Brain pericyte (primary cell): ENCODE data around the gene FGL2.
"Not testable (repeated sequence)": the region's sequence is repeated elsewhere in the genome, so short reads cannot be mapped to it uniquely, and the experiment has no call there.

Experiments used
- DNase-seq: peaks from one replicate; pipeline ENCODE4 v3.0.0-alpha.2; 2012; ENCODE audit warnings: low read depth, low spot score

The FGL2 gene

DNA sequence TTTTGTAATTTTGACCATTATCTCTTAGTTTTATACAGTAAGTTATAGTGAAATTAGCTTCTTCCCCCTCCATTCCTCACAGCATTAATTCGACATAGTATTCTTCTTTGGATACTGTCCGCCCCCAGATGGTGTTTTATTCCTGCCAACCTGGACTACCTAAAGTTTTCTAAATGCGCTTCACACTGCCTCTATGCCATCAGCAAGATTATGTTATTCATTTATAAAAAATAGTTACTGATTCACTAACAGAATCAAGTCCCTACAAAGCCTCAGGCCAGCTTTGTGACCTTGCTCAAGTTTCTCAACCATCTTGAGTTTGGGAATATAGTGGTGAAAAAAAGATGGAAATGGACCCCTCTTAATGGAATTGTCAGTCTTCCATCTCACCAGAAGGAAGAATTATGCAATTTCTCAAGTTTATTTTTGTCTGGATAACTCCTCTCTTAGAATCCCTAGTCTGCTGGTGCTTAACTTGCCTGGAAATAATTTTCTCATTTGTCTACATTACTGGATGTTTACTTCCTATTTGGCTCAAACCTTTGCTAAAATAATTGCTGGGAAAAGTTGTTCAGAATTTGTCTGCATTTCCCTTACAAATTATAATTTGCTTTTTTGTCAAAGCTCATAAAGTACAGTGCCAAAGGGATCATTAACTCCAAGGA, 16.7 kb upstream of the FGL2 start:
- no peak for DNase-seq

DNA sequence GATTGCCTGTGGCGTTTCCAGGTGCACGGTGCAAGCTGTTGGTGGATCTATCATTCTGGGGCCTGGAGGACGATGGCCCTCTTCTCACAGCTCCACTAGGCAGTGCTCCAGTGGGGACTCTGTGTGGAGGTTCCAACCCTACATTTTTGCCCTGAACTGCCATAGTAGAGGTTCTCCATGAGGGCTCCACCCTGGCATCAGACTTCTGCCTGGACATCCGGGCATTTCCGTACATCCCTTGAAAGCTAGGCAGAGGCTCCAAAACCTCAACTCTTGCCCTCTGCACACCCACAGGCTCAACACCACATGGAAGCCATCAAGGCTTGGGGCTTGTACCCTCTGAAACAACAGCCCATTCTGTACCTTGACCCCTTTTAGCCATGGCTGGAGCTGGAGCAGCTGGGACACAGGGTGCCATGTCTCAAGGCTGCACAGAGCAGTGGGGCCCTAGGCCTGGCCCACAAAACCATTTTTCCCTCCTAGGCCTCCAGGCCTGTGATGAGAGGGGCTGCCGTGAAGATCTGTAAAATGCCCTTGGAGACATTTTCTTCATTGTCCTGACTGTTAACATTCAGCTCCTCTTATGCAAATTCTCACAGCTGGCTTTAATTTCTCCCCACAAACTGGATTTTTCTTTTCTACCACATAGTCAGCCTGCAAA, 10.0 kb upstream of the FGL2 start:
- no peak for DNase-seq

DNA sequence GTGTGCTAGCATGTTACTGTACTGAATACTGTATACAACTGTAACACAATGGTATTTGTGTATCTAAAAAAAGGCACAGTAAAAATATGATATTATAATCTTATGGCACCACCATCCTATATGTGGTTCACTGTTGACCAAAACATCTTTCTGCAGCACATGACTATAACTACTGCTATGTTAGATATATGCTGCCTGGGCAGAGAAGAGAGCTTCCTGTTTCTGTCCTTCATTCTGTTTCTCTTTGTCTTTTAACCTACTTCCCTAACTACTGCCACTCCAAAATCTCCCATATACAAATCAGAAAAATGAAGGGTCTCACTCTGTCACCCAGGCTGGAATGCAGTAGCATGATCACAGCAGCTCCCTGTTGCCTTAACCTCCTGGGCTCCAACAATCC, 8.8 kb upstream of the FGL2 start:
- no peak for DNase-seq

DNA sequence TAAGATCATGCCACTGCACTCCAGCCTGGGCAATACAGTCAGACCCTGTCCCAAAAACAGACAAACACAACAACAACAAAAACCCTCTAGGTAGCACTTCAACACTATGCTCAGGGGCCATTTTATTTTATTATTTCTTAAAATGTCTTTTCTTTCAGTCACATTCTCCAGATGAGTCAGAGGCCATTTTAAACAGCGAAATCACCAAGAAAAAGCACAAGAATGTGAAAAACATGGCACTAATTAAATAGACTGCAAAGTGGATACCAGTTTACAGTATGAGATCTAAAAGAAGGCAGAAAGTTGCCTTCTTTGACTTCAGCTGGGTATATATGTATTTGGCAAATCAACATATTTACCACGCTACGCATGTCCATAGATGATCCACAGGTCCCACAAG, 6.1 kb upstream of the FGL2 start:
- DNase-seq: no peak

DNA sequence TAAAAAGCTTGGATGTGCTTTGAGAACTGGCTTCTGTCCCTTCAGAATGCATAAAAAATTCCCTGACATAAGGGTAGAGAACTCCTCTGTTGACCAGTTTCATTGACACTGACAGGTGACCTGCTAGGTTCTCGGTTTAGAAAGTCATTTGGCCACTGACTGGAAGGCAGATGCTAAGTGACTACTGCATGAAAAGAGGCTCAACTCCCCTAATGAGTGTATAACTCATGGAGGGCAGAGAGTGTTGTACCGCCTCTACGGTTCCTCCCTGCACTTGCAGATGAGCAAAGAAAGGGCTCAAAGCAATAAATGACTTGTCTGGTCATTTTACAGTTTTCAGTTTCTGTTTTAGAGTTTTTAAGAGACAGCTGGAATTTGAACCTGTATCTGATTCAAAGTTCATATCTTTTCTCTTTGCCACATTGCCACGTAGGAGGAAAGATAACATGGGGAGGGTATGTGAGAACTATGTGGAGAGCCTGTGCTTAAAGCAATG, 2.9 kb upstream of the FGL2 start:
- DNase-seq: no peak

DNA sequence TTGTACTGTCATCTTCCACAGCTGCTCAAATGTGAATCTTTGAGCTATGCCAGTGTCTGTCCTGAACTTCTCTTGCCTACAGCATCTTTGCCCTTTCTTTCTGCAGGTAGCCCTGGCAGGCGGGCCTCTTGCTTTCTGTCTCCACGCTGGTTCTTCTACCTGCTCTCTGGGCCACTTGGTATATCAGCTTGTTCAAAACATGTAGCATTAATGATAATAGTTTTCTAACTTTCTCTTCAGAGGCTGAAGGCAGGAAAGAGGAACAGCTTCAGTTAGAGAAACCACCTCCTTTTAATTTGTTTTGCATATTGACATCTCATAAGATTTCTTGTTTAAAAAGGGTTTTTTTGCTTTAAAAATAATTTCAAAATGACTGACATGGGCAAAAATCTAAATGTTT, 923 bp upstream of the FGL2 start:
- DNase-seq: no peak

DNA sequence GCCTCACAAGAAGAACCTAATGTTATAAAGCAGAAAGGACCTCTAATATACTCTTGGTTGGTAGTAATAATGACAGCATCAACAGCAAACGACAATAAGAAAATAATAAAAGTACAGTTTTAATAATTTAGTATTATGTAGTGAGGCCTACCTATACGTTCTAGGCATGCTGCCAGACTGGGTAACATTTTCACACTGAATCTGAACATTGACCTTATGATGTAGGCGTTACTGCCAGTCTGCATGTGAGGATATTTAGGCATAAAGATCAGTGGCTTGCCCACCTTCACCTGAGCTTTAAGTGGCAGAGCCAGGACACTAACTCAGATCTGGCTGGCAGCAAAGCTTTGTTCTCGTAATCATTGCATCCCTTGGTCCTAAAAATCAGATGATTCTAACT, 2.5 kb downstream of the FGL2 start:
- DNase-seq: no peak

DNA sequence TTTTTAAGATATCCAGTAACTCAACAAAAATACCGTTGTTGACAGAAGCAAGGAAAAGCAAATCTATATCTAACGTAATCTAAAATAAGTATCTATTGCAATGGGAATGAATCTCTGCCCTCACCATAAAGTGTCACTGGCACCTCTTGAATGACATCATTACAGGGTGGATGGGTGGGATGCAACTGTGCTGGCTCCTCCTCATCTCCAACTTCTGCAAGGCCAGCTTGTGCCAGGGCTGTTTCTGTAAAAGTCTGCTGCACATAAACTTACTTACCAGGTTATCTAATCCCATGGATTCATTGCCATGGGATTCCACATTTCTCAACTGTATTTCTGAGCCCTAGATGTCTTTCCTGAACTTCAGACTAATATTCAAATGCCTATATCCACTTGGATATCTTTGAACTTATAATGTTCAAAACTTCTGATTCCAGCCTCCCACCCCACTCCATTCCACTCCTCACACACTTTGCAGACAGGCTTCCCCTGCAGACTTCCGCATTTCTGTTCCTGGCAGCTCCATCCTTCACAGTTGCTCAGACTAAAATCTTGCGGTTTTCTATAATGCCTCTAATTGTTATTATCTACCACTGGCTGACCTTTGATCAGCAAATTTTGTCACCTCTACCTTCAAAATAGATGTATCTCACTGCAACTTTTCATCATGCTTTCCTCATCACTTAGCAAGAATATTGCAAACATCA, 10.7 kb downstream of the FGL2 start:
- no peak for DNase-seq

DNA sequence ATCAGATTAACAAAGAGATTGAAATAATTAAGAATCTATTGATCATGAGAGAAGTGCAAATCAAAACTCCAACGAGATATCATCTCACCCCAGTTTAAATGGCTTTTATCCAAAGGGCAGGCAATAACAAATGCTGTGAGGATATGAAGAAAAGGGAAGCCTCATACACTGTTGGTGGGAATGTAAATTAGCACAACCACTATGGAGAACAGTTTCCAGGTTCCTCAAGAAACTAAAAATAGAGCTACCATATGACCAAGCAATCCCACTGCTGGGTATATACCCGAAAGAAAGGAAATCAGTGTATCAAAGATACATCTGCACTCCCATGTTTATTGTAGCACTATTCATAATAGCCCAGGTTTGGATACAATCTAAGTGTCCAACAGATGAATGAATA, 13.8 kb downstream of the FGL2 start:
- no peak for DNase-seq

DNA sequence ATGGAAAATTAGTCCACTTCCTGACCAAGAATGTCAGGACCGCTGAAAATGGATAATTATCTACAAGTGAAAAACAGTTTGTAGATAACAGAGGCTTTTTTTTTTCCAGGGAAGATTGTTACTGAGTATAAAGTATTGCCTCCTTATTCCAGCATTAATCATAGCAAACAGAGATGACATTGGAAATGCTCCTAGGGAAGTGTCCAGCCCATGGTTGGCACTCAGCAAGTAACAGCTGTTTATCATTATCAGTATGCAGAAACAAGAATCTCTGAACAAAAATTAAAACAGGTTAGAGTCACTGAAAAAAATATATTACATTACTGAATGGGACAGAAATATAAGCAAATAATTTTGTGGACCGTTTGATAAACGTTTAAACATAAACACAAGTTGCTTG, 14.6 kb downstream of the FGL2 start:
- DNase-seq: no peak

DNA sequence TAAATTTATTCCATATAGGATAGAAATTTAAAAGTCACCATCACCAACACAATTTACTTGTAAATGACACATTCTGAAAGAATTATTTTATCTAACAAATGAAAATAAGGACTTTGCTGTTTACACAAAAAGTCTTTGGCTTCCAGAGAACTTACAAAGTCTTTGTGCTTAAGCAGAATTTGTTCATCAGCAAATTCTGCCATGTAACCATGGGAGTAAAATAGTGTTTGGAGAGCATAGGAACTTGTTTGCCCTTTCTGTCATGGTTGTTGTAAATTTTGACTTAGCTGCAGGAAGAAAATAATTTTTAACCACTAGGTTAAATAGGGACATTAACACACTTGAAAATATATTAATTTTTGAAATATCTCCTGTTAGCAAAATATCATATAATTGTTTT, 15.2 kb downstream of the FGL2 start:
- DNase-seq: no peak

DNA sequence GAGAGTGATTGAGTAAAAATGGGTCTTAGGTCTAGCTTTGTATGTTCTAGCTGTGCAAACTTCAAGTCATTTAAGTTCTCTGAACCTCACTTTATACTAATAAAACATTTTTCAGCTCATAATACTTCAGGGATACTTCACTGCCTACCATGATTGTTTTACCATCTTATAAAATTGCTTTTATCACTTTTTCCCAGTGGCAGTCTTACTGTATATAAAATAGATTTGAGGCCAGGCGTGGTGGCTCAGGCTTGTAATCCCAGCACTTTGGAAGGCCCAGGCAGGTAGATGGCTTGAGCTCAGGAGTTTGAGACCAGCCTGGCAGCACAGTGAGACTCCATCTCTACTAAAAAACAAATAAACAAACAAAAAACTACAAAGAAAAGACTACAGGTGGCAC, 17.4 kb downstream of the FGL2 start:
- DNase-seq: no peak

DNA sequence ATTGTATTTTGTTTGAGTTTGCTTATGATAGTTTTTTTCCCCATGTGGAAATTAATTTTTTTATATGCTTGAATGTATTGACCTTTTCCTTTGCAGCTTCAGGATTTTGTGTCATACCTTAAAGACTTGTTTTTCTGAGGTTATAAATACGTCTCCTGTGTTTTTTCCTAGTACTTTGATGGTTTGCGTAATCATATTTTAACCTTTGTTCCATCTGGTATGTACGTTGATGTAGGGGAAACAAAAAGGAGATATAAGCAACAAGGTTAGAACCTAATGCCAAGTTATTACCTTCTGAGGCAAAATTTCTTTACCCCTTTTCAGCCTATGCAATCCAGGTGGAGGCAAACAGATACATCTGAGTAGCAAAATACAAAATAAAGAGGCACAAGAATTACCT, 17.9 kb downstream of the FGL2 start:
- no peak for DNase-seq

DNA sequence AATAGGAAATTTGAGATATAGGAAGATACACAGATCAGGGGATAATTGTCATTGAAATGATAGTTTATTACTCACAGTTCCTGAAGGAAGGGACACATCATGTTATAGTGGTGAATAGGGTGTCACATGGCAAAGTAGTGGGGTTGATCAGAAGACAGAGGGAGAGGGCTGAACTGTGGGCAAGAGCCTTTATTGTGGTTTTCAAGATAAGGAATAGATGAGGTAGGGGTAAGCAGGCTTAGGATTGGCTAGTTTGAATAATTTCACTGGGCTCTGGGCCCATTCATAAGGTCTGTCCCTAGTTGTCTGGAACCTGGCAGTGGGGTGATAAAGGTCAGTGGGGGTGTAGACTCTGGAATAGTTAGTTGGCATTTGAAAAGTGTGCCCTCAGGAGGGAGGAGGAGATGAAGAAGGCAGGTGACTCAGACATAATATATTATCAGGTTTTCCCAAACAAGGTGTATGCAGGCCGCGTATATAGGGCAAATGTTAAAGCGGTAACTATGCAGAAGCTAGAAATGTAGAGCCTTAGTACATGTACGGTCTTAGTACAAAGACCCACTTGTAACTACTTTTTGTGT, 18.5 kb downstream of the FGL2 start:
- DNase-seq: no peak

DNA sequence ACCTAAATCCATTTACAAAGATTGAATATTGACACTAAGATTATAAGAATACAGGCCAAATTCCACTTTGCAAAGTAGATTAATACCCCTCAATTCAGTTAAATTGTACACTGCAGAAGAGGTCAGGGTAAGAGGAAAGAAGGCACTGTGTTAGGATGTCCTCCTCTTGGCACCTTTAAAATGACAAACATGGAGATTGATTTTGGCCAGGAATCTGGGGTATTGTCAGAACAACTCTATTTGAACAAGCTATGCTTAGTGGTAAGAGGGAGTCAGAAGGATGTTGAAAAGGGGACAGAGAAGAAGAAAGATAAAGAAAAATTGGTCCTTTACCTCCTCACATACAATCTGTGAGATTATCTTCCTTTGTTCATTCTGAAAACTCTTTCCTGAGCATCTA, 21.6 kb downstream of the FGL2 start:
- DNase-seq: not testable (repeated sequence)

DNA sequence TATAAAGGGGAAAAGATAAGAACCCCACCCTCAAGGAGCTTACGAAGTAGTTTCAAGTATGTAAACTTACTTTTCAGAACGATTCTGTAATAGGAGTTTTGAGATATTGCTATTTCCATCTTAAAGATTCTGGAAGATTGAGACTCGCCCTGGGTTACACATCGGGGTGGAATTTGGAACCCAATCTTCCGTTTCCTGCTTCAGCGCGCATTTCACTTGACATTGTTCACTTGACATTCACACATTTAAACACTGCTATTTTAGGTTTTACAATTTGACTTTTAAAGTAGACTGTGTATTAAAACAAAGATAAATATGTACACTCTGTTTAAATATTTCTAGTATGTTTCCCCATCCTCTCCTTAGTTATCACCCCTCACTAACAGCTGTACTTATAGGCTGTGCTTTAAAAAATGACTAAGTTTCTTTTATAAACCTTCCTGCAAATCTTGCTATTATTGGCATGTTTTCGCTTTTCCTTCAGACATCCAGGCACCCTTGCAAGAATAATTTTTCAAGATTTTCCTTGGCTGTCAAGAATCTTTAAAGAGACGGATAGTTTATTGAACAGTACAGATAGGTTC, 22.2 kb downstream of the FGL2 start:
- DNase-seq: not testable (repeated sequence)

DNA sequence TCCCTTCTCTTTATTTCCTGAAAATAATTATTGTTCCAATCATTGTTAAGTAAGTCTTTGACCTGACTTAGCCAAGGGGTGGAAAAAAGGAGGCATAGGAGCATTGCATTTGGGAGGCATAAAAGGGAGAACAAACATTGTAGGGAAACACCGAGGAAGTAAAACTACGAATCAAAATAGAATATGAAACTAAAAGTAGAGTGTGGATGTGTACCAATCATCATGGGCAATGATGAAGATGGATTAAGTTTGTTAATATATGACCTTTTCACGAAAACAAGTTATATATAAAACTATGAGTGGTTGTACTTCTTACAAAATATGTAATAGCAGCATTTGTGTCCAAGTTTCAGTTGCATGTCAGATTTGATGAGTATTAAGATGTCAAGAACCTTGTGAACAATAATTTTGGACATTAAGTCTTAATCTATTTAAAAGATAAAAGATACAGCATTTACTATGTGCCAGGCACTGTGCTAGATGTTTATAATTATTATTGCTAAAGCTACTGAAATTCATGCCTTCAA, 24.3 kb downstream of the FGL2 start:
- DNase-seq: not testable (repeated sequence)

DNA sequence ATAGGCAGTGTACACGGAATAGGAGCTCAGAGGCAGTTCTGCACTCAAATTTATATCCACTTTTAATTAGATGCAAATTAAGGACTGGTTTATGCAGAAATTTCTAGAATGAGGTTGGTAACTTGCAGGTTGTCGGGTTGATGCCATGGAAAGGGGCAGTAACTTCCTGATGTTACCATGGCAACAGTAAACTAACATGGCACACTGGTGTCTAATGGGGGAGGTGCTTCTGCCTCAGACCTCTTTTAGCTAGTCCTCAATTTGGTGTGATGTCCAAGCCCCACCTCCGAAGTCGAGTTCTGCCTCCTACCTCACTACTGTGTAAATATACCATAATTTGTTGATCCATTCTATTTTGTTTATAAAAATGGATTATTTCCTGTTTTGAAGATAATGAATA, 25.2 kb downstream of the FGL2 start:
- DNase-seq: not testable (repeated sequence)

DNA sequence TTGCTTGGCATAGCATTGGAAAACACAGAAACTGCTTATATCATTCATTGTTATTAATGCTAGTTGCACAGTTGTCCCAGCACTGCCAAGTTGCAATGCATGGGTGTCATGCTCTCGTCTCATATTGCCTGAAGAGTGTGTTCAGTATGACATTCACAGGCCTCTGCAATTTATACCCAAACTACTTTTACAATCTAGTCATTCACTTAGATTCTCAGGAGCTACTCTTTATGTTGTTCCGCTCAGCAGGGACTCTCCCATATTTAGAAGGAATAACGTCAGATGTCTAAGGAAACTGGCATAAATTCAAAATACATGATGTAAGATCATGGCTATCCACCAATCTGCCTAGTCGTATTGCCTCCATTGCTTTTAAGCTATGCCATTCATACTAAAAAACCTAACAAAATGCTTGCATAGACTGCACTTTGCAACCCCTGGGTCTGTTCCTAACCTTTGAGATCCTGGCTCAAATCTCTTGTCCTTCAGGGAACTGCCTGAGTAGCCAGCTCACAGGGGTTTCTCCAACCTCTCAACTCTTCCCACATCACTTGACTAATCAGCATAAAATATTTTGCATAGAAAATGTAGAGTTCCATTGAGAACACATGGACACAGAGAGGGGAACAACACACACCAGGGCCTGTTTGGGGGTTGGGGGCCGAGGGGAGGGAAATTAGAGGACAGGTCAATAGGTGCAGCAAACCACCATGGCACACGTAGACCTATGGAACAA, 27.0 kb downstream of the FGL2 start:
- DNase-seq: peak; percentile 2

DNA sequence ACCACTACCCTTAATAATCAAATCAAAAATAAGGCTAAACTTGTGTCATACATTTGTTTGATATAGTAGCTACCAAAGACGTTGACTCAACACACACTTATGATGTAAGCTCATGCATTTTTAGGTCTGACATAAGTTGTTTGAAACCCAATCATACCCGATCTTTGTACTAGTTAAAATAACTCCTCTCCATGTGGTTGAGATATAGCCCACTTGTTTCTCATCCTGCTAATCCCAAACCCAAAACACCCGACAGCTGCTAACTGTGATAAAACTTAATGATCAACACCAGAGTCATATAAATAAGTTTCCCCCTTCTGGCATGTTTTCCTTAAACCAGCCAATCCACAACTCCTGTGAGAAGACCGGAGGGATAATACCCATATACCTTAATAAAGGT, 28.5 kb downstream of the FGL2 start:
- DNase-seq: not testable (repeated sequence)

DNA sequence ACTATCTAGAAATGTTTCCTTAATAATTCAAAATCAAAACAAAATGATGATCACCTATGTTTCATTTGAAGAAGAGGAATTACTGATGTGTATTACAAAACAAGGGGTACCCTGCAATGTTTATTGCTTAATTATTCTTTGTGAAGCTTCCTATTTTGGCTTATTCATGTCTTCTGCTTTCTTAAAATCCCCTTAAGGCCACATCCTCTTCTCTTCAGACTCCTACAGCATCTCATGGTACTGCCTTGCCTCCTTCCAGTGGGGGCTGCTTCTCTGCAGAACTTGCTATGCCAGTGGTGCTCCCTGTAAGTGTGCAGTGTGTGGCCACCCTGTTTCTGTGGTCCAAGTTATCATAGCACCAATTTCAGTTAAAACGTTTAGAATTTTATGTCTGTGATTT, 42.2 kb downstream of the FGL2 start:
- no peak for DNase-seq
